Activated CD4-positive, alpha-beta T cell treated with anti-CD3 and anti-CD28 coated beads for 36 hours (primary cell): ENCODE data around the gene RBM20. TPM values are rescaled to one million over a fixed set of nuclear protein-coding genes. Genes with fewer than 3 reads are reported as not detected.
"Not testable (repeated sequence)": the region's sequence is repeated elsewhere in the genome, so short reads cannot be mapped to it uniquely, and the experiment has no call there.

ENCODE experiments used
- ATAC-seq: fragments of 200-7000 bp; cut with Tn5 transposase; one replicate; pipeline ENCODE4 v1.10.0; 2021; ENCODE audit warnings: mild to moderate bottlenecking, moderate library complexity
- CTCF ChIA-PET: fragments of 350-600 bp; sonication (Branson Sonifier 250); formaldehyde crosslinking; loops from one replicate; lab custom pipeline; 2021; ENCODE audit warnings: antibody characterized with exemption; lab: Charles Lee
- POLR2A ChIA-PET: fragments of 350-600 bp; sonication (Branson Sonifier 250); formaldehyde crosslinking; loops from one replicate; lab custom pipeline; 2021; ENCODE audit warnings: antibody characterized with exemption, inconsistent platforms; lab: Charles Lee
- DNase-seq: peaks from one replicate; pipeline ENCODE4 v3.0.0-alpha.2; 2020
- H3K27ac Mint-ChIP-seq: one replicate; pipeline ENCODE4 v1.8.0; 2021; ENCODE audit warnings: mixed read lengths
- H3K27me3 Mint-ChIP-seq: one replicate; pipeline ENCODE4 v1.8.0; 2021; ENCODE audit warnings: mixed read lengths
- H3K36me3 Mint-ChIP-seq: one replicate; pipeline ENCODE4 v1.8.0; 2021; ENCODE audit warnings: low read depth, mixed read lengths
- H3K4me1 Mint-ChIP-seq: one replicate; pipeline ENCODE4 v1.8.0; 2021; ENCODE audit warnings: mixed read lengths
- H3K4me3 Mint-ChIP-seq: one replicate; pipeline ENCODE4 v1.8.0; 2021; ENCODE audit warnings: mild to moderate bottlenecking, moderate library complexity, mixed read lengths
- H3K9me3 Mint-ChIP-seq: one replicate; pipeline ENCODE4 v1.8.0; 2021; ENCODE audit warnings: low read depth, mixed read lengths
- intact Hi-C, 2 experiments: fragments of 100-400 bp; cut with DNase I in 1 of 2; cut with micrococcal nuclease in 1 of 2; formaldehyde crosslinking; loops; one replicate each; pipeline versions ENCODE4 v1.14.2 to v1.15.1; 2022 to 2024; cut with DNase I, micrococcal nuclease
- total RNA-seq, 2 experiments: library from RNA; stranded (reverse); gene quantifications; one replicate each; pipeline ENCODE4 v1.2.3, GENCODE V29; 2021

The RBM20 gene
- total RNA-seq, 2 experiments from 2014 or later = 0.05 to 0.40 TPM

DNA sequence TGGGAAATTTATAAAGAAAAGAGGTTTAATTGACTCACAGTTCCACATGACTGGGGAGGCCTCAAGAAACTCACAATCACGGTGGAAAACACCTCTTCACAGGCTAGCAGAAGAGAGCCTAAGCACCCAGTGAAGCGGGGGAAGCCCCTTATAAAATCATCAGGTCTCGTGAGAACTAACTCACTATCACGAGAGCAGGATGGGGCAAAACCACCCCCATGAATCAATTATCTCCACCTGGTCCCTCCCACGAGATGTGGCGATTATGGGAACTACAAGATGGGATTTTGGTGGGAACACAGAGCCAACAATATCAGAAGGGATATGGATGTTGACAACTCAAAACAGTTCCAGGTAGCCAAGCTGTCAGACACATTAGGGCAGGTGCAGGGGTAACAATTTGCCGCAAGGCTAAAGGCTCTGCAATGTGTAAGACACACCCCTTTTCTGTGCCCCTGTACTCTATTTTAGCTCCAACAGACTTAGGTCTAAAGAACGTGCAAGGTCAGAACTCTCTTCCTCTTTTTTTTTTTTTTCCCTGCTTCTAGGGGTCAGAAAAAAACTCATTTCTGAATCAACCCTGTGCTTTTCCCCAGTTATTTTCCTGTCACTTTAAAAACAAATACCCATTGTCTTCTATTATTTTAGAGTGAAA, 30.7 kb upstream of the RBM20 start:
- Mint-ChIP-seq H3K27me3 (no peaks in the 10 kb centered on the region), H3K36me3 (no peaks in the 10 kb centered on the region), H3K4me1 (peaks cover 62% of the 10 kb centered on the region), H3K4me3 (no peak overlapping the region), H3K9me3 (no peaks in the 10 kb centered on the region), H3K27ac (peak overlapping the region; percentile 29)
- DNase-seq = peak; percentile 68
- CTCF ChIA-PET = interaction anchor here (0.6 to 3.6 kb wide), 6 partner anchors 12 to 307 kb away, joined by 4 to 33 read pairs (median 6); no protein-coding TSS in a partner anchor
- peak; percentile 72 for ATAC-seq
- POLR2A ChIA-PET = interaction anchor here (0.7 kb wide), 1 partner anchor 115 kb away, joined by 4 read pairs; no protein-coding TSS in a partner anchor
- intact Hi-C loops = loop anchor here (5.0 to 10.0 kb wide), 6 partner anchors 109 to 1531 kb away; no protein-coding TSS in a partner anchor

DNA sequence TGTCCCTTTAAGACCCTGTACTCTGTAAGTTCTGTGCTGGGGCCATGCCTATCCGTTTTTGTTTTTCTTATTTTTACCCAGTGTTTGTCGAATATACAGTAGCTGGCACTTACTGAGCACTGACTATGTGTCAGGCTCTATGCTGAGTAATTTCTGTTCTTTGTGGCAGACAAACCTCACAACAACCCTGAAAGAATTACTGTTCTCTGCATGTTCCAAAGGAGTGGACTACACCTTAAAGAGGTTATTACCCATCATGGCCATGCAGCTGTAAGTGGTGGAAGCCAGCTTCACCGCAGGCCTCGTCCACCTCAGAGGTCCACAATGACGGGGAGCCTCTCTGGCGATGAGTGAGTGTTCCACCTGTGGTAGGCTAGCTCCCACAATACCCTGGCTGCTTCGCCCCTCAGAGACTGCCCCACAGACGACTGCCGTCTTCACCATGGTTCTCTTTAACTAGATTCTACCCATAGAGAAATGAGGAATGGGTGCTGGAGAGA, 30.1 kb upstream of the RBM20 start:
- no peak overlapping the region for H3K27ac Mint-ChIP-seq
- ChIA-PET CTCF (interaction anchor here (0.6 to 1.7 kb wide), 4 partner anchors 9 to 307 kb away, joined by 3 to 5 read pairs (median 4); no protein-coding TSS in a partner anchor), POLR2A (interaction anchor here (0.7 kb wide), 1 partner anchor 116 kb away, joined by 4 read pairs; no protein-coding TSS in a partner anchor)
- peak; percentile 38 for DNase-seq
- no peaks in the 10 kb centered on the region for H3K36me3 Mint-ChIP-seq
- no peaks in the 10 kb centered on the region for H3K27me3 Mint-ChIP-seq
- peaks cover 68% of the 10 kb centered on the region for H3K4me1 Mint-ChIP-seq
- H3K9me3 Mint-ChIP-seq = no peaks in the 10 kb centered on the region
- intact Hi-C loops = loop anchor here (2.0 to 10.0 kb wide), 7 partner anchors 31 to 1531 kb away; partner anchors contain the start of gene RBM20 (in 1 of the 2)
- H3K4me3 Mint-ChIP-seq = no peak overlapping the region
- peak; percentile 47 for ATAC-seq

DNA sequence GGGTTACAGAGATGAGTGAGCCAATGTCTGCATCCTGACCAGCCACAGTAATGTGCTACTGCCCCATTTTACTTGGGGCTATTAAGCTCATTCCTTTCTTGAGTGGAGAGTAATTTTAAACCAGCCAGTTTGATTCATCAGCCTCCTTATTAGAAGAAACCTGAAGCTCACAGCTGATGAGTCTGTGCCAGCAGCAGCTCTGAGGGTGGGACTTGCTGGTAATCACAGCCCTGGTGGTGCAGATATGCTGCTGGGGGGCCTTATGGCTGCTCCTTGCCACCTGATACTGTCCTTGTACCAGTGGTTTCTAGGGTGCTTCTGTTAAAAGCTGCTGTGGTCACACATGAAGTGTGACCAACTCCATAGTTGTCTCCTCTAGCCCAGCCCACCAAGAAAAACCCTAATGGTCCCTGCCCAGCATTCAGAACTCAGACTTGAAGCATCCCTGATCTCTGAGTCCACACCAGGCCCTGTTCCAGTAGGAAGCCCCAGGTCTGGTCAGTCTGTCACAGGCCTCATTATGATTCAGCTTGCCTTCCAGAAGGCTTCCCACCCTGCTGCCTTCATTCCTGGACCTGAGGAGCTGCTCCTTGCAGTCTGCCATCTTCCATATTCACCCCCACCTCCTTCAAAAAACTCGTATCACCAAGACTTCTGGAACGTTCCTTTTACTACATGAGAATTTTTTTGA, 28.9 kb upstream of the RBM20 start:
- ATAC-seq = no peak
- Mint-ChIP-seq H3K27me3 (no peaks in the 10 kb centered on the region), H3K9me3 (no peaks in the 10 kb centered on the region), H3K4me3 (no peak overlapping the region), H3K27ac (no peak overlapping the region), H3K4me1 (peaks cover 73% of the 10 kb centered on the region), H3K36me3 (no peaks in the 10 kb centered on the region)
- DNase-seq = no peak
- intact Hi-C loops = loop anchor here (2.0 to 10.0 kb wide), 4 partner anchors 30 to 1530 kb away; partner anchors contain the start of gene RBM20 (in 1 of the 2)
- CTCF ChIA-PET = interaction anchor here (0.7 to 1.6 kb wide), 6 partner anchors 10 to 310 kb away, joined by 3 to 4 read pairs (median 3); partner anchors contain the start of gene SMNDC1
- POLR2A ChIA-PET = no interaction called here

DNA sequence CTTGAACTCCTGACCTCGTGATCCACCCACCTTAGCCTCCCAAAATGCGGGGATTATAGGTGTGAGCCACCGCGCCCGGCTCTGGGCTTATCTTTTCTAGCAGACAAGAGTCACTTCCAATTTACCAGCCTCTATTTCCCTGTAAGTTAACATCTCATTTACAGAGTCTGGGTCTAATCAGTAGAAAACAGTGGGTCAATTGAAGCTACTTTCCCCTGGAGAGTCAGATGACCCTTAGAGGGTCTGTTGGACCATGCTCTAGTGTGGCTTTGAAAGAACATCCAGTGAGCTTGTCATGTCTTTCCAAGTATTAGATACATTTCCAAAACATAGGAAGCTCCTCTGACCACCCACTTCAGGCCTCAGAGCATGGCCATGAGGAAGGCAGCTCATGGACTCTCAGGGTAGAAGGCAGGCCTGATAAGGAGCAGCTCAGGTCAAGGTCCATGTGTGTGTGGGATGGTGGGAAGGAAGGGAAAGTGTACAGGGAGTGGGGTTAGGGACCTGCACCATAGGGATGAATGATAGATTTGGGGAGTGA, 27.6 kb upstream of the RBM20 start:
- Mint-ChIP-seq H3K9me3 (peaks cover 1% of the 10 kb centered on the region), H3K4me1 (peaks cover 69% of the 10 kb centered on the region), H3K36me3 (no peaks in the 10 kb centered on the region), H3K27me3 (no peaks in the 10 kb centered on the region), H3K4me3 (no peak overlapping the region), H3K27ac (no peak overlapping the region)
- CTCF ChIA-PET = interaction anchor here (0.5 to 4.6 kb wide), 6 partner anchors 11 to 84 kb away, joined by 3 to 29 read pairs (median 4); partner anchors contain the start of gene RBM20
- ATAC-seq (no peak), DNase-seq (no peak)
- intact Hi-C loops = loop anchor here (2.0 to 10.0 kb wide), 4 partner anchors 26 to 1528 kb away; no protein-coding TSS in a partner anchor
- POLR2A ChIA-PET = no interaction called here

DNA sequence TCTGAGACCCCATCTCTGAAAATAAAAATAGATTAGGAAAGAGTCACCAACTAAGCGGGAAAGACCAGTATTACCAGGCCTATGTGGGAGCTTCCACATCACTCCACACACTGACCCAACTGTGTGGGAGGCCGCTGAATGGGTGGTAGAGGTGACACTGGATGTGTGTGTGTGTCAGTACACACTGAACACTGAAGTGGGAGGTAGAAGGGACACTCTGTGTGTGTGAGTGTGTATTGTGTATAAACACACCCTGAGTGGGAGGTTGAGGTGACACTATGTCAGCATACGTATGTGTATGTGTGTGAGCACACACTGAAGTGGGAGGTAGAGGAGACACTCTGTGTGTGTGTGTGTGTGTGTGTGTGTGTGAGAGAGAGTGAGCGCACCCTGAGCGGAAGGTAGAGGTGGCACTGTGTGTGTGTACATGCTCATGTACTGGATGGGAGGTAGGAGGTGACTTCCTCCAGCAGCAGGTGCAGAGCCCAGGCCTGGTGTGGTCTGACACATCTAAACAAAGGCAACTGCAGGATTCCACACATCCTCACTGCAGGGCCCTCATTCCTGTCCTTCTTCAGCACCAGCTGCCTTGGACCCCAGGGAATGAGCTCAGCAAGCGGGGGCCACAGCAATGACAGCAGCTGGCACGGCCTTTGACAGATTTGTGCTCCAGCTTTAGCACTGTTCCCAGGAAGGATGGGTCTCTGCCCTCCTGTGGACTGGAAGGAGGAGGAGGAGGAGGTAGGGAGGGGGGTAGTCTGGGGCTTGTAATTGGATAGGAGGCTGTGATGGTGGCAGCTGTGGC, 26.5 kb upstream of the RBM20 start:
- peak; percentile 57 for DNase-seq
- ChIA-PET CTCF (interaction anchor here (0.6 to 4.6 kb wide), 7 partner anchors 24 to 410 kb away, joined by 3 to 29 read pairs (median 3); partner anchors contain the start of gene SMNDC1), POLR2A (interaction anchor here (0.5 to 0.6 kb wide), 2 partner anchors 227 to 1100 kb away, joined by 3 to 4 read pairs; no protein-coding TSS in a partner anchor)
- peaks cover 2% of the 10 kb centered on the region for H3K9me3 Mint-ChIP-seq
- H3K4me3 Mint-ChIP-seq = no peak overlapping the region
- H3K27me3 Mint-ChIP-seq = no peaks in the 10 kb centered on the region
- intact Hi-C loops = loop anchor here (2.0 to 10.0 kb wide), 4 partner anchors 25 to 1527 kb away; no protein-coding TSS in a partner anchor
- ATAC-seq = peak; percentile 45
- H3K27ac Mint-ChIP-seq = peak overlapping the region; percentile 74
- no peaks in the 10 kb centered on the region for H3K36me3 Mint-ChIP-seq
- peaks cover 60% of the 10 kb centered on the region for H3K4me1 Mint-ChIP-seq

DNA sequence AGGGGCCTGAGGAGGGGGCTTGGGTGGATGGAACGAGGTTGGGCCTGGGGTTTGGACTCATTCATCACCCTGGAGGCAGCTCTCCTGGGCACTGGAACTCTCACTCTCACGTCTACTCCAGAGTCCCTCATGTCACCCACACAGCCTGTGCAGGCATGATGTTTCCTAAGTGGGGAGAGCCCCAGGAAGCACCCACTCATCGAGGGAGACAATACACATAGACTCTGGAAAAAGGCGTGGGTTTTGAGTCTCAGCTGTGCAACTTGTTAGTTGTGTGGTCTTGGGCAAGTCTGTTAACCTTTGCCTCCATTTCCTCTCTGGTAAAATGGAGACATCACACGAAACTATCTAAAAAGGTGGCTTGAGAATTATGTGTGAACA, 25.9 kb upstream of the RBM20 start:
- POLR2A ChIA-PET = interaction anchor here (0.5 kb wide), 1 partner anchor 226 kb away, joined by 4 read pairs; no protein-coding TSS in a partner anchor
- ATAC-seq (peak; percentile 60), DNase-seq (peak; percentile 75)
- Mint-ChIP-seq H3K9me3 (peaks cover 2% of the 10 kb centered on the region), H3K4me3 (no peak overlapping the region), H3K36me3 (no peaks in the 10 kb centered on the region), H3K4me1 (peaks cover 54% of the 10 kb centered on the region), H3K27ac (peak overlapping the region; percentile 74), H3K27me3 (no peaks in the 10 kb centered on the region)
- CTCF ChIA-PET = interaction anchor here (0.6 to 4.6 kb wide), 8 partner anchors 8 to 410 kb away, joined by 3 to 29 read pairs (median 3); partner anchors contain the start of gene SMNDC1
- intact Hi-C loops = loop anchor here (5.0 to 10.0 kb wide), 3 partner anchors 104 to 1527 kb away; no protein-coding TSS in a partner anchor

DNA sequence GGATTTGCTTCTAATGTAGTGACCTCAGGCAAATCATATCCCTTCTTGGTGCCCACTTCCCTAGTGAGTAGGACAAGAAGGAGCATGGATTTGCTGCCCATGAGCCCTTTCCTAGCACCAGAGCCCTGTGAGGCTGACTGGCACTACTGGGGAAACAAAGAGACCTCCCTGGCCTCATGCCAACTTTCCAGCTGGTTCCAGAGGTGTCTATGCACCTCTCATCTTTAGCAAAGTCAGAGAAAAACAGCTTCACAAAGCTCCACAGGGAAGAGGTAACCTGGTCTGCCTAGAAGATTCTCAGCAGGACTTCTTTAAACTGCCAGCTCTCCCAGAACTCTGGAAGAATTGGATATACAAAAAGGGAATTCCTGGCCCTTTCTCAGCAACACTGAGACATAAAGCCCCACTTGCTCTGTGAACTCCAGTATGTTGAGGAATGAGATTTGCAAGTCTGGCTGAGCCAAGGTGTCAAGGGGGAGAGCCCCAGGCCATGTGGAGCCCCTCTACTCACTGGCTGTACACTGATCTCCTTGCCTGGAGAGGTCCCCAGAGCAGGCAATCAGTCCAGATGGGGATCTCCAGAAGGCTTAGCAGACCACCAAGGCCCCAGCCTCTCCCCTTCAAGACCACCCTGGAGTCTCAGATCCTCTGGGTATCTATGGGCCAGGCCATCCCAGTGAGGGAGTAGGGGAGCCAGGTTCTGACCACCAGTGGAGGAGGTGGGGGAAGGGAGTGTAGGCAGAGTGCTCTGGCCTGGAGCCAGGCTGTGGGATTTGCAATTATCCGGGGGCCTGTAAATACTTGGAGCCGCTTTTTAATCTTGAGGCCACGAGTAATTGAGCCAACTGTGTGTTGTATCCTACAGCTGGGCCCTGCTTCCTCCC, 24.4 kb upstream of the RBM20 start:
- ATAC-seq (no peak), DNase-seq (no peak)
- CTCF ChIA-PET = interaction anchor here (1.6 to 4.6 kb wide), 4 partner anchors 9 to 53 kb away, joined by 3 to 29 read pairs (median 10); no protein-coding TSS in a partner anchor
- Mint-ChIP-seq H3K4me3 (no peak overlapping the region), H3K9me3 (peaks cover 4% of the 10 kb centered on the region), H3K4me1 (peaks cover 39% of the 10 kb centered on the region), H3K27me3 (no peaks in the 10 kb centered on the region), H3K27ac (no peak overlapping the region), H3K36me3 (no peaks in the 10 kb centered on the region)
- intact Hi-C loops = loop anchor here (5.0 to 10.0 kb wide), 3 partner anchors 103 to 1525 kb away; no protein-coding TSS in a partner anchor
- POLR2A ChIA-PET = no interaction called here

DNA sequence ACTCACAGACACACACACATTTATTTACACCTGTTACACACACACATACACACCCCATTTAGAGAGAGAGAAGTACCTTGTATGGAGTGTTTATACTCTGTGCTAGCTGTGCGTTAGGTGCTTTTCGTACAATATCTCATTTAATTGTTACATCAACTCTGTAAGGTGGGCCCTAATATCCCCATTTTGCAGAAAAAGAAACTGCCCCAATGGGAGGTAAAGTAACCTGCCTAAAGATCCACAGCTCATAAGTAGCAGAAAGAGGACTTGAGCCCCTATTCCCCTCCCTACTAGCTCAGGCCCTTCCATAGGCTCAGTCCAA, 23.8 kb upstream of the RBM20 start:
- H3K36me3 Mint-ChIP-seq = no peaks in the 10 kb centered on the region
- ChIA-PET POLR2A (no interaction called here), CTCF (interaction anchor here (0.8 to 4.6 kb wide), 5 partner anchors 10 to 52 kb away, joined by 3 to 29 read pairs (median 7); no protein-coding TSS in a partner anchor)
- intact Hi-C loops = no loop called here
- DNase-seq (no peak), ATAC-seq (no peak)
- H3K27ac Mint-ChIP-seq = no peak overlapping the region
- H3K4me1 Mint-ChIP-seq = peaks cover 35% of the 10 kb centered on the region
- no peak overlapping the region for H3K4me3 Mint-ChIP-seq
- H3K9me3 Mint-ChIP-seq = peaks cover 4% of the 10 kb centered on the region
- H3K27me3 Mint-ChIP-seq = peaks cover 2% of the 10 kb centered on the region

DNA sequence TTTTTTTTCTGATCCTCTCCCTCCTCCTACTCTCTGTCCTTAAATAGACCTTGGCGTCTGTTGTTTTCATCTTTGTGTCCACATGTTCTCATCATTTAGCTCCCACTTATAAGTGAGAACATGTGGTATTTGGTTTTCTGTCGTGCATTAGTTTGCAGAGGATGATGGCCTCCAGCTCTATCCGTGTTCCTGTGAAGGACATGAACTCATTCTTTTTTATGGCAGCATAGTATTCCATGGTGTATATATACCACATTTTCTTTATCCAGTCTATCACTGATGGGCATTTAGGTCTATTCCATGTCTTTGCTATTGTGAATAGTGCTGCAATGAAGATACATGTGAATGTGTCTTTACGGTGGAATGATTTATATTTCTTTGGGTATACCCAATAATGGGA, 20.8 kb upstream of the RBM20 start:
- ATAC-seq, POLR2A ChIA-PET, intact Hi-C loops: not testable (repeated sequence)

More for the DNA sequence above, 20.8 kb upstream of the RBM20 start:
- CTCF ChIA-PET = interaction anchor here (0.6 to 2.0 kb wide), 5 partner anchors 12 to 330 kb away, joined by 3 to 12 read pairs (median 6); no protein-coding TSS in a partner anchor
- not testable (repeated sequence) for DNase-seq, H3K27ac Mint-ChIP-seq, H3K36me3 Mint-ChIP-seq, H3K9me3 Mint-ChIP-seq, H3K27me3 Mint-ChIP-seq, H3K4me3 Mint-ChIP-seq
- peaks cover 12% of the 10 kb centered on the region for H3K4me1 Mint-ChIP-seq
